IMR-90 (cell line): ENCODE data around the gene TAF8. TPM values are rescaled to one million over a fixed set of nuclear protein-coding genes. Genes with fewer than 3 reads are reported as not detected.

Source experiments
- ATAC-seq: fragments of 200-7000 bp; cut with Tn5 transposase; 2 replicates; pipeline ENCODE4 v1.9.1; 2020; ENCODE audit warnings: low read depth, mild to moderate bottlenecking, moderate library complexity
- BruUV-seq: library from RNA; stranded (reverse); fragments of 400-500 nt; replicated peaks from 2 replicates; lab custom pipeline; 2021; lab: Mats Ljungman, UMichigan
- CTCF ChIA-PET: fragments of 300-600 bp; formaldehyde crosslinking; extraction: SDS; loops from one replicate; lab custom pipeline; 2021; ENCODE audit warnings: antibody characterized with exemption; lab: Yijun Ruan, JAX
- POLR2A ChIA-PET: fragments of 300-600 bp; sonication (Branson Sonifier 250); formaldehyde crosslinking; loops from one replicate; lab custom pipeline; 2022; ENCODE audit warnings: antibody characterized with exemption; ENCODE audit not compliant: unreplicated experiment; lab: Charles Lee
- DNase-seq: peaks from one replicate; pipeline ENCODE4 v3.0.0; 2013
- H2AFZ ChIP-seq: replicated peaks from 2 replicates; pipeline ENCODE3; 2013; ENCODE audit warnings: low read length, mild to moderate bottlenecking; ENCODE audit not compliant: poor library complexity
- H2AK5ac ChIP-seq: 2 replicates; pipeline ENCODE4 v1.6.1; 2013; ENCODE audit warnings: low read depth, low read length, inconsistent platforms
- H2AK9ac ChIP-seq: replicated peaks from 2 replicates; pipeline ENCODE3; 2013; ENCODE audit warnings: mild to moderate bottlenecking, low read depth, low read length, moderate library complexity; ENCODE audit not compliant: poor library complexity
- H2BK120ac ChIP-seq: 2 replicates; pipeline ENCODE4 v1.6.1; 2013; ENCODE audit warnings: low read depth, low read length, inconsistent platforms
- H2BK15ac ChIP-seq: 3 replicates; pipeline ENCODE4 v1.6.1; 2013; ENCODE audit warnings: low read depth, low read length, inconsistent platforms
- H2BK20ac ChIP-seq: 2 replicates; pipeline ENCODE4 v1.6.1; 2013; ENCODE audit warnings: low read depth, mild to moderate bottlenecking, inconsistent platforms, low read length, moderate library complexity
- H2BK5ac ChIP-seq: 2 replicates; pipeline ENCODE4 v1.6.1; 2013; ENCODE audit warnings: mild to moderate bottlenecking, low read depth, low read length, inconsistent platforms; ENCODE audit not compliant: poor library complexity, severe bottlenecking
- H3K14ac ChIP-seq: replicated peaks from 2 replicates; pipeline ENCODE4 v1.6.1; 2013; ENCODE audit warnings: low read depth, low read length, inconsistent platforms
- H3K18ac ChIP-seq: 2 replicates; pipeline ENCODE4 v1.6.1; 2013; ENCODE audit warnings: low read depth, low read length, control low read depth
- H3K23ac ChIP-seq: 2 replicates; pipeline ENCODE4 v1.6.1; 2013; ENCODE audit warnings: low read depth, low read length, inconsistent platforms
- H3K27ac ChIP-seq: 2 replicates; pipeline ENCODE4 v1.5.1; 2013; ENCODE audit warnings: mild to moderate bottlenecking, control low read depth, low read length; ENCODE audit not compliant: insufficient read depth
- H3K27me3 ChIP-seq: 2 replicates; pipeline ENCODE4 v1.6.1; 2013; ENCODE audit warnings: low read length; ENCODE audit not compliant: control insufficient read depth, insufficient read depth
- H3K36me3 ChIP-seq: 2 replicates; pipeline ENCODE4 v1.6.1; 2013; ENCODE audit warnings: low read length, mixed read lengths; ENCODE audit not compliant: control insufficient read depth, insufficient read depth
- H3K4ac ChIP-seq: 2 replicates; pipeline ENCODE4 v1.6.1; 2013; ENCODE audit warnings: low read depth, low read length, inconsistent platforms
- H3K4me1 ChIP-seq: 2 replicates; pipeline ENCODE4 v1.6.1; 2013; ENCODE audit warnings: low read length, mixed read lengths; ENCODE audit not compliant: control insufficient read depth, insufficient read depth
- H3K4me2 ChIP-seq: 2 replicates; pipeline ENCODE4 v1.6.1; 2013; ENCODE audit warnings: low read depth, mild to moderate bottlenecking, control low read depth, low read length, moderate library complexity
- H3K4me3 ChIP-seq: 2 replicates; pipeline ENCODE4 v1.5.1; 2013; ENCODE audit warnings: low read depth, mild to moderate bottlenecking, control low read depth, low read length, moderate library complexity; ENCODE audit not compliant: insufficient read depth
- H3K56ac ChIP-seq: 2 replicates; pipeline ENCODE4 v1.6.1; 2013; ENCODE audit warnings: low read length, inconsistent platforms; ENCODE audit not compliant: insufficient read depth; ENCODE audit errors: extremely low read depth
- H3K79me1 ChIP-seq, 2 experiments: 2 replicates each; pipeline ENCODE4 v1.6.1; 2013; ENCODE audit warnings: low read length in 2 of 2, inconsistent platforms in 1 of 2, low read depth in 1 of 2
- H3K9ac ChIP-seq: 2 replicates; pipeline ENCODE4 v1.6.1; 2013; ENCODE audit warnings: low read depth, low read length, control low read depth
- H3K9me1 ChIP-seq: 2 replicates; pipeline ENCODE4 v1.6.1; 2013; ENCODE audit warnings: low read length, inconsistent platforms; ENCODE audit not compliant: insufficient read depth
- H3K9me3 ChIP-seq: 2 replicates; pipeline ENCODE4 v1.6.1; 2013; ENCODE audit warnings: low read length; ENCODE audit not compliant: control insufficient read depth, insufficient read depth
- H4K20me1 ChIP-seq: 2 replicates; pipeline ENCODE4 v1.6.1; 2013; ENCODE audit warnings: low read length, inconsistent platforms; ENCODE audit not compliant: insufficient read depth
- H4K5ac ChIP-seq: 2 replicates; pipeline ENCODE4 v1.6.1; 2013; ENCODE audit warnings: mild to moderate bottlenecking, low read depth, low read length, control low read depth
- H4K8ac ChIP-seq, 2 experiments: 2 replicates each; pipeline ENCODE4 v1.6.1; 2013; ENCODE audit warnings: low read depth in 2 of 2, low read length in 2 of 2, control low read depth in 1 of 2, inconsistent platforms in 1 of 2
- H4K91ac ChIP-seq: 2 replicates; pipeline ENCODE4 v1.6.1; 2013; ENCODE audit warnings: low read depth, low read length, inconsistent platforms; ENCODE audit not compliant: insufficient read depth
- BHLHE40 ChIP-seq: fragments of 150-350 bp; IDR thresholded peaks from 2 replicates; pipeline ENCODE4 v1.6.1; 2016; ENCODE audit warnings: mild to moderate bottlenecking, low read depth, low read length
- CEBPB ChIP-seq: IDR thresholded peaks from 2 replicates; pipeline ENCODE4 v1.6.1; 2012; ENCODE audit warnings: low read depth, low read length, improper control_type of control experiment
- CHD1 ChIP-seq: IDR thresholded peaks from 2 replicates; pipeline ENCODE4 v1.6.1; 2012; ENCODE audit warnings: low read depth, low read length, improper control_type of control experiment
- CTCF ChIP-seq: conservative IDR thresholded peaks from 2 replicates; pipeline ENCODE4 v1.5.1; 2012; ENCODE audit warnings: mild to moderate bottlenecking, low read depth, low read length, improper control_type of control experiment
- ELK1 ChIP-seq: fragments of 150-350 bp; IDR thresholded peaks from 2 replicates; pipeline ENCODE4 v1.6.1; 2016; ENCODE audit warnings: low read depth, mild to moderate bottlenecking, low read length, moderate library complexity, borderline replicate concordance
- FOS ChIP-seq: fragments of 150-350 bp; IDR thresholded peaks from 2 replicates; pipeline ENCODE4 v1.6.1; 2016; ENCODE audit warnings: low read depth, low read length
- MAFK ChIP-seq: IDR thresholded peaks from 2 replicates; pipeline ENCODE4 v1.6.1; 2012; ENCODE audit warnings: low read depth, low read length, improper control_type of control experiment
- MAZ ChIP-seq: IDR thresholded peaks from 2 replicates; pipeline ENCODE4 v1.6.1; 2012; ENCODE audit warnings: low read depth, mild to moderate bottlenecking, low read length, improper control_type of control experiment, moderate library complexity, borderline replicate concordance
- MXI1 ChIP-seq: IDR thresholded peaks from 2 replicates; pipeline ENCODE4 v1.6.1; 2012; ENCODE audit warnings: low read depth, mild to moderate bottlenecking, low read length, moderate library complexity, borderline replicate concordance
- NFE2L2 ChIP-seq: fragments of 150-350 bp; IDR thresholded peaks from 2 replicates; pipeline ENCODE4 v1.6.1; 2016; ENCODE audit warnings: low read depth, mild to moderate bottlenecking, low read length
- POLR2A ChIP-seq: IDR thresholded peaks from 2 replicates; pipeline ENCODE4 v1.6.1; 2012; ENCODE audit warnings: mild to moderate bottlenecking, low read depth, low read length
- RAD21 ChIP-seq: IDR thresholded peaks from 2 replicates; pipeline ENCODE4 v1.6.1; 2012; ENCODE audit warnings: low read length, improper control_type of control experiment
- RCOR1 ChIP-seq: IDR thresholded peaks from 2 replicates; pipeline ENCODE4 v1.6.1; 2012; ENCODE audit warnings: mild to moderate bottlenecking, low read length, improper control_type of control experiment; ENCODE audit not compliant: insufficient replicate concordance
- RFX5 ChIP-seq: IDR thresholded peaks from 2 replicates; pipeline ENCODE4 v1.8.0; 2012; ENCODE audit warnings: low read depth, mild to moderate bottlenecking, low read length, moderate library complexity
- SMC3 ChIP-seq: fragments of 150-350 bp; IDR thresholded peaks from 2 replicates; pipeline ENCODE4 v1.6.1; 2016; ENCODE audit warnings: low read depth, mild to moderate bottlenecking, antibody characterized with exemption, low read length, moderate library complexity
- USF2 ChIP-seq: fragments of 150-350 bp; IDR thresholded peaks from 2 replicates; pipeline ENCODE4 v1.6.1; 2017; ENCODE audit warnings: mild to moderate bottlenecking, antibody characterized with exemption, low read length, low read depth
- WGBS, 2 experiments: methylation state at CpG; one replicate each; pipeline versions ENCODE4 v1.1.5 to v1.1.7; 2013; ENCODE audit warnings: missing lambda C conversion rate in 2 of 2; ENCODE audit not compliant: insufficient read length in 1 of 2; ENCODE audit errors: extremely low coverage in 2 of 2; 5-methylcytosine and 5-hydroxymethylcytosine counted together
- dilution Hi-C: fragments of 300-500 bp; cut with HindIII; formaldehyde crosslinking; loops from one replicate; pipeline ENCODE4 v1.14.3; 2018; ENCODE audit warnings: low sequenced_read_pairs; ENCODE audit not compliant: unreplicated experiment
- in situ Hi-C: fragments of 300-500 bp; cut with MboI; formaldehyde crosslinking; loops from 3 replicates; pipeline ENCODE4 v1.14.3; 2019; ENCODE audit warnings: low sequenced_read_pairs, inconsistent platforms, mixed read lengths
- intact Hi-C: fragments of 100-400 bp; cut with micrococcal nuclease; formaldehyde crosslinking; loops from 2 replicates; pipeline ENCODE4 v1.10.0; 2022
- polyA plus RNA-seq, 3 experiments: library from polyadenylated mRNA; depleted of rRNA; stranded (reverse); fragments of >200 nt; gene quantifications; 2 replicates each; pipeline ENCODE4 v1.2.3, GENCODE V29; 2012; ENCODE audit warnings: low replicate concordance in 1 of 3
- total RNA-seq: library from RNA; depleted of rRNA; stranded (reverse); fragments of >200 nt; gene quantifications from 2 replicates; pipeline ENCODE4 v1.2.3, GENCODE V29; 2012

The TAF8 gene
- total and polyA plus RNA-seq, 2 of the 4 experiments (the other 2 are of a cell fraction), result 14.3 to 22.8 TPM

GRCh38 chr6:42073287-42073686, 23.0 kb downstream of the TAF8 start:
- H3K18ac ChIP-seq, result no peak overlapping the region
- no peaks in the 10 kb centered on the region for H4K20me1 ChIP-seq
- H3K9ac ChIP-seq, result no peak overlapping the region
- no peak overlapping the region for H2AK5ac ChIP-seq
- ChIA-PET POLR2A (no interaction called here), CTCF (no interaction called here)
- no peak overlapping the region for H4K8ac ChIP-seq
- no peak overlapping the region for H3K4me3 ChIP-seq
- 100% methylated on average over 1 of the region's 2 CpGs; no CpG with 5 or more reads in 1 of the 2 experiments for WGBS, 2 experiments
- no peak overlapping the region for H3K27ac ChIP-seq
- intact Hi-C loops (loop anchor here (10.0 kb wide), 1 partner anchor 822 kb away; a partner anchor contains a TSS), dilution Hi-C loops (no loop called here), in situ Hi-C loops (loop anchor here (10.0 kb wide), 1 partner anchor 472 kb away; no protein-coding TSS in a partner anchor)
- H3K9me3 ChIP-seq, result no peaks in the 10 kb centered on the region
- H3K4me1 ChIP-seq, result no peaks in the 10 kb centered on the region
- TF ChIP-seq SMC3 (no peak), ELK1 (no peak), NFE2L2 (no peak), CHD1 (no peak), RAD21 (no peak), FOS (no peak), USF2 (no peak), CTCF (no peak), POLR2A (no peak), MAZ (no peak), MAFK (no peak), RCOR1 (no peak), BHLHE40 (no peak), CEBPB (no peak), MXI1 (no peak), RFX5 (no peak)
- no peak overlapping the region for H2AFZ ChIP-seq
- no peak overlapping the region for H2BK120ac ChIP-seq
- ATAC-seq, result no peak
- no peaks in the 10 kb centered on the region for H3K9me1 ChIP-seq
- H3K79me1 ChIP-seq, result no peaks in the 10 kb centered on the region
- H2BK20ac ChIP-seq, result no peak overlapping the region
- no peak overlapping the region for H3K4me2 ChIP-seq
- H2BK5ac ChIP-seq, result no peak overlapping the region
- H3K36me3 ChIP-seq, result peaks cover 49% of the 10 kb centered on the region
- H3K56ac ChIP-seq, result no peak overlapping the region
- H4K91ac ChIP-seq, result no peak overlapping the region
- H3K14ac ChIP-seq, result no peak overlapping the region
- no peak overlapping the region for H2AK9ac ChIP-seq
- no peak overlapping the region for H3K23ac ChIP-seq
- BruUV-seq, result no TSS peak
- no peaks in the 10 kb centered on the region for H3K27me3 ChIP-seq
- H3K4ac ChIP-seq, result no peak overlapping the region
- no peak overlapping the region for H2BK15ac ChIP-seq
- no peak overlapping the region for H4K5ac ChIP-seq
- no peak for DNase-seq
